HG03439 (cell line): ENCODE results near the gene CYB5D1.
"Not testable (repeated sequence)": the region's sequence is repeated elsewhere in the genome, so short reads cannot be mapped to it uniquely, and the experiment has no call there.

Source experiments
- ATAC-seq: cut with Tn5 transposase; IDR thresholded peaks from one replicate; pipeline ENCODE4 v1.9.1; 2021; ENCODE audit warnings: mild to moderate bottlenecking, moderate library complexity; ENCODE audit not compliant: unreplicated experiment

The CYB5D1 gene, protein sequence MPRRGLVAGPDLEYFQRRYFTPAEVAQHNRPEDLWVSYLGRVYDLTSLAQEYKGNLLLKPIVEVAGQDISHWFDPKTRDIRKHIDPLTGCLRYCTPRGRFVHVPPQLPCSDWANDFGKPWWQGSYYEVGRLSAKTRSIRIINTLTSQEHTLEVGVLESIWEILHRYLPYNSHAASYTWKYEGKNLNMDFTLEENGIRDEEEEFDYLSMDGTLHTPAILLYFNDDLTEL

DNA sequence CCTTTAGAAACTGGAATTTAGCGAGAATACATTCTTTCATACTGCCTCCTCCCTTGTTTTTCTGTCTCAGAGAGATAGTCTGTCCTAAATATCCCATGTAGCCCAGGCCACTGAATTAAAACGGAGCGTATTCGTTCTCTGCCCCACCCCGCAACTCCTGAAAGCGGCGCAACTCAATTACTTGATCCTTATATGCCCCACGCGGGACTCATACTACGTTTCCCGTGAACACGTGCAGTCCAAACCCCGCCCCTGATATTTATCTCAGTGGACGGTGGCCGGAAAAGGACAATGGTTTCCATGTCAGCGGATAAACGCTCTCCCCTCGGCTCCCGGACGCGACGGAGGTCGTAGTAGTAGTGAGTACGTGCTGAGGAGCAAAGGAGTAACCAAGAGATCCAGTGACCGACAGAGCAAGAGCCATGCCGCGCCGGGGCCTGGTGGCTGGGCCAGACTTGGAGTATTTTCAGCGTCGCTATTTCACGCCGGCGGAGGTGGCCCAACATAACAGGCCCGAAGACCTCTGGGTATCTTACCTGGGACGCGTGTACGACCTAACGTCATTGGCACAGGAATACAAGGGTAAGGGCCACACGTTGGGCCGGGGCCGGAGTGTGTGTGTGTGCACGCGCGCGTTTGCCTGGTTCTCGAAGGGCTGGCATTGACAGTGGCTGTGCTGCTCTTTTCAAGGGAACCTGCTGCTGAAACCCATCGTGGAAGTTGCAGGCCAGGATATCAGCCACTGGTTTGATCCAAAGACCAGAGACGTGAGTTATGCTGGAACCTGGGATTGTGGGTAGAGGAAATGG is at the start of gene CYB5D1:
Gene CYB5D1 (plus strand): TSS at position 291 of the 809 bp plus-strand sequence. CDS start 132 bp downstream, at position 423.
- ATAC-seq: peak; percentile 40

GRCh38 chr17:7809086-7809790 is 48.6 kb upstream of the CYB5D1 start:
- ATAC-seq: no peak

- ATAC-seq: not testable (repeated sequence)
Observed at GRCh38 chr17:7809791-7810343, 47.9 kb upstream of the CYB5D1 start.

DNA sequence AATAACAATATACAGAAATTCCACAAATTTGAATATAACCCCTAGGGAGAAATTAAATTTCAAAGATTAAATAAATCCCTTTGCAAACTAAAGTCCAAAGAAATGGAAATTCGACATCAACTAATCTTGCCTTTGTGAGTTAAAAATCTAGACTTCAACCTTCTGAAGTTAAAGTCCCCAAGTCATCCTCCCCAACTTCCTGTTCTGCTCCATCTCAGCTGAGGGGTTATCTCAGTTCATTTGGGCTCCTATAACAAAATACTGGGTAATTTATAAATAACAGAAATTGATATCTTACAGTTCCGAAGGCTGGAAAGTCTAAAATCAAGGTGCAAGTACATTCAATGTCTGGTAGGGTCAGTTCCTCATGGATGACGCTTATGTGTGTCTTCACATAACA is 46.6 kb upstream of the CYB5D1 start:
- ATAC-seq: no peak

DNA sequence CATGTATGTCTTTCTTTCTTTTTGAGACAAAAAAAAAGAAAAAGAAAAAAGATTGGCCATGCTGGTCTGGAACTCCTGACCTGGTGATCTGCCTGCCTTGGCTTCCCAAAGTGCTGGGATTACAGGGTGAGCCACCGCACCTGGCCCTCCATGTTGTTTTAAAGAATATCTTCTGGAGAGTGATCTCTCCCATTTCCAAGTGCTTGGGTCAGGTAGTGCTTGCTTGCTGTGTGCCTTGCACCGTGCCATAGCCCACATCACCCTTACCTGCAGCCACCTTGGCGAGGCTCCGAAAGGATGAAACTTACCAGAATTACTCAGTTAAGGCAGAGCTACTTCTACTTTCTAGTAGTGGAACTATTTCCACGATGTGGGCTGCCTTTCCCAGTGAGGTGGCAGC is 42.8 kb upstream of the CYB5D1 start:
- no peak for ATAC-seq

- ATAC-seq: no peak
Observed at GRCh38 chr17:7816926-7817642, 40.7 kb upstream of the CYB5D1 start.

GRCh38 chr17:7817643-7817964 is 40.2 kb upstream of the CYB5D1 start:
- ATAC-seq: no peak

- no peak for ATAC-seq
Observed at GRCh38 chr17:7818026-7818425, 39.8 kb upstream of the CYB5D1 start.

- no peak for ATAC-seq
Observed at GRCh38 chr17:7818746-7819645, 38.8 kb upstream of the CYB5D1 start.

- ATAC-seq: no peak
Observed at GRCh38 chr17:7820231-7820630, 37.6 kb upstream of the CYB5D1 start.

DNA sequence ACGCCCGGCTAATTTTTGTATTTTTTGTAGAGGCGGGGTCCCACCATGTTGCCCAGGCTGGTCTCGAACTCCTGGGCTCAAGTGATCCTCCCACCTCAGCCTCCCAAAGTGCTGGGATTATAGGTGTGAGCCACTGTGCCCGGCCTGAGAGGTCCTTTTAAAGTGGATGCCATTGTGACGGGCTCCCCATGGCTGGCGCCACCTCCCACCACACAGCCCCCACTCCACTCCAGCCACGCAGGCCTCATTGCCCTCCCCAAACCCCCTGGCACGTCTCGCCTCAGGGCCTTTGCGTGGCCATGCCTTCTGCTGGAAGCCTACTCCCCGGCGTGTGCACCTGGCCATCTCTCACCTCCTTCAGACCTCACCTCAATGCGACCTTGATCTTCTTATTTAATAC is 35.7 kb upstream of the CYB5D1 start:
- ATAC-seq: no peak

GRCh38 chr17:7823581-7824001 is 34.2 kb upstream of the CYB5D1 start:
- no peak for ATAC-seq

GRCh38 chr17:7824021-7824924 is 33.5 kb upstream of the CYB5D1 start:
- no peak for ATAC-seq

GRCh38 chr17:7825206-7825990 is 32.4 kb upstream of the CYB5D1 start:
- no peak for ATAC-seq

- no peak for ATAC-seq
Observed at GRCh38 chr17:7830616-7831015, 27.2 kb upstream of the CYB5D1 start.

DNA sequence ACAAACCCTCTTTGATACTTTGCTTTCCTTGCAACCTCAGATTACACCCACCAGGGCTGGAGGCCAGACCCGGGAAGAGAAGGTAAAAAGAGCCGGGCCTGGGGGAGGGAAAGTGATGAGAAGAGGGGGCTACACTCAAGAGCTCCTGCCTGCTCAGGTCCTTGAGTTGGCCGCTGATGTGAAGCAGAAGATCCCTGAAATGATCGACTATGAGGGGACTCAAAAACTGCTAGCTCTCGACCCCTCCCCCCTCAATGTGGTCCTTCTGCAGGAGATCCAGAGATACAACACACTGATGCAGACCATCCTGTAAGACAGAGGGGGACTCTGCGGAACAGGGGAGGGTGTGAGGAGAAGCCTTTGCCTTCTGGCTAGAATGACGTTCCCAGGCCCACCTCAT is 26.6 kb upstream of the CYB5D1 start:
- ATAC-seq: no peak

DNA sequence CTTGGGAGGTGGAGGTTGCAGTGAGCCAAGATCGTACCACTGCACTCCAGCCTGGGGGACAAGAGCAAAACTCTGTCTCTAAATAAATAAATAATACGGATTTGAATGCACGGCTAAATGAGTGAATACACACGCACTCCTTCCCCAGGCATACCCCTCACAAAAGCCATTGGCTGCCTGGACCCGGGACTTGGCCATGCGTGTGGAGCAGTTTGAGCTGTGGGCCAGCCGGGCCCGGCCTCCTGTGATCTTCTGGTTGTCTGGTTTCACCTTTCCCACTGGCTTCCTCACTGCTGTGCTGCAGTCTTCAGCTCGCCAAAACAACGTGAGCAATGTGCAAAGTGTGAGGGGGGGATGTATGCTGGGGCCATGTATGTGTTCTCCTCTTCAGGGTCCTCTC is 25.4 kb upstream of the CYB5D1 start:
- no peak for ATAC-seq
